NCI-H510A treated with DMSO at 0.1 percent for 48 hours (cell line): Measurements from ENCODE around the gene FAR2.
"Not testable (repeated sequence)": the region's sequence is repeated elsewhere in the genome, so short reads cannot be mapped to it uniquely, and the experiment has no call there.

Experiments used
- DNase-seq: peaks from one replicate; lab custom pipeline; 2025; lab: John Stamatoyannopoulos, UW

The FAR2 gene

DNA sequence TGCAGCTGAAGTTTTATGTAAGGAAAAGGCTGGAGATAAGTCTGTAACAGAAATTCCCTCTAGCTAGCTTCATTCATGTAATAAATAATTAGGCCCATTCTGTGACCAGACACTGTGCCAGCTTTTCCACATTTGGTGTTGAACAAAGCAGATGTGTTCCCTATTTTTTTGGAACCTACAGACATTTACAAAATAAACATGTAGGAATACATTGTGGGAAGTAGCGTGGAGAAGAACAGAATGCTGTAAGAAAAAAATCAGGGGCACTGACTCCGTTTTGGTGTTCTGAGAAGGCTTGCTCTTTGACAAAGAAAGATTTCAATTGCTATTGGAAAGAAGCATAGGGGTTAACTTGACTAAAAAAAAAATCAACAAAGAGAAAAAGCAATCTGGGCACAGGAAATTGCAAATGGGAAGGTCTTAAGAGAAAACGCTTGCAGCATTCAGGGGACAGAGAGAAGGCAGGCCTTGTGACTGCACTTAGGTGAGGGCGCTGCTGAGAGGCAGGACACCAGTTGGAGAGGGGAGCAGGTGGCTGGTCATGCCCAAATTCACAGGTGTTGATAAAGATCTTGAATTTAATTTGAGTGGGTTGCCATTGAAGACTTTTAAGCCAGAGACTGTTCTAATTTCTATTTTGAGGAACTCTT, 4.0 kb downstream of the FAR2 start:
- DNase-seq, result peak; percentile 3

DNA sequence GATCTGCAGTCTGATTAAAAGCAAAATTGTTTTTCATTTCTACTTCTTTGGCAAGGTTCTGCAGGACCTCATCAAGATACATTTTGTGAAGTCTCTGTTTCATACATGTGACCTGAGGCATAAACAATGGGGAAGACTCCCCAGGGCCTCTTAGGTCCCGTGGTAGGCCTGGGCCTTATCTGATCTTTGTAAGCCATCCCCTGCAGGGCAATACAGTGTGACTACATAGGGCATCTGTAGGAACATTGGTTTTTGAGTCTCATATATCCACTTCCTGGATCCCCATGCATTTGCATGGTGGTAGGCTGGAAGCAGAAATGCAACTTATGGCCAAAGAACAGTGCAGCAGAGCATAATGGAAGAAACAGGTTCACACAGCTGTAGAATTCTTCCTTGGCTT, 6.0 kb downstream of the FAR2 start:
- no peak for DNase-seq

- no peak for DNase-seq
Measured at GRCh38 chr12:29157486-29157946, 8.4 kb downstream of the FAR2 start.

DNA sequence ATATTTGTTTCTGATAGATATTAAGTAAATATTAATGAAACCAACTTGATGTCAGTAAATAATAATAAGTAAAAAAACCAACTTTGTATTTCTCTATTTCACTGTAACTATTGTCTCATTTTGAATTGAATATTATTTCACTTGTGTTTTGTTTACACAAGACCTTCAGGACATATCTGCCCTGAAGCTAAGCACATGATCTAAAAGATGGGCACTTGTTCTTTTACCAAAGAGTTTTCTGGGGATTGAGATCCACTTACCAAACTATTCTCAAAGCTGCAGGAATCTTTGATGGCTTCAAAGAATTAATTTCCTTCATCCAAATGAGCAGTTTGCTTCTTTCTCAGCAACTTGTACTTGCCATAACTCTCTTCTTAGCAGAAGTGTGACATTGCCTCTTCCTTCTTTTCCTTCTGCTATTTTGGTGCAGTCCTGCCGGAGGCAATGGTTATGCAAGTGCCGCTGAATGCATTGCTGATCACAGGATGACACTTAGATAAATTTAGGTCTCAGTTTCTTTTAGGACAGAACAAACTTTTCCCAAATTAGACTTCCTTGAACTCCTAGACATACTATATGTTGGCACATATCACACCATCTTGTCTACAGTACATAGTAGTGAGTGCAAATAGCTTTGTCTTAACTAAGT, 9.2 kb downstream of the FAR2 start:
- DNase-seq, result no peak

GRCh38 chr12:29159661-29160060, 10.6 kb downstream of the FAR2 start:
- DNase-seq, result no peak

DNA sequence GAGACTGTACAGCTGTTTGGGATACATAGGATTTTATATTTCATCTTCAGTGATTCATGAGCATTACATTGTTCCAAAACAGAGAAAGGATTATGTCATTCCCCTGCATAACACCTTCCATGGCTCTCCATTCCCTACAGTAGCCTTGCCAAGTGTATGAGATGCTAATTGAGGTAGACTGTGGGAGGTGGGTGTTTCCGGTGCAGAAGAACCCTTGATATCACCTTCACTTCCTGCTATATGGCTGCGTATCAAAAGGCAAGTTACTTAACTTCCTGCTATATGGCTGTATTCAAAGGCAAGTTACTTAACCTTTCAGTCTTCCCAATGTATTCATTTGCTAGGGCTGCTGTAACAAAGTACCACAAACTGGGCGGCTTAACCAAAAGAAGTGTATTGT, 11.2 kb downstream of the FAR2 start:
- no peak for DNase-seq

DNA sequence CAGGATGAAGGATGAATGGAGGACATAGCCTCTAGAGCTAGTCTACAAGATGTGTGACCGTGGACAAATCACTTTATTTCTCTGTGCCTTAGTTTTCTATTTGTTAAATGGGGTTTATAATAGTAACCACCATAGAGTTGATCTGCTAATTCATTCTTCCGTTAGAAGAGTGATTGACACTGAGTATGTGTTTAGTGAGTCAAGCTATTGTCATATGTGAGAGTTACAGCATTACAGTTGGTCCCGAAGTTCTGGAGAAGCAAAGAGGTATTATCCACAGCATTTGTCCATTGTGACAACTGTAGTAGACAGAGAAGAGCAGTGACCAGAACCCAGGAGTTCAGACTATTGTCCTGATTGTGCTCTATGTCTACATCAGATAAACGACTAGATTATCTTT, 14.1 kb downstream of the FAR2 start:
- no peak for DNase-seq

GRCh38 chr12:29164477-29165393, 15.7 kb downstream of the FAR2 start:
- DNase-seq, result no peak

DNA sequence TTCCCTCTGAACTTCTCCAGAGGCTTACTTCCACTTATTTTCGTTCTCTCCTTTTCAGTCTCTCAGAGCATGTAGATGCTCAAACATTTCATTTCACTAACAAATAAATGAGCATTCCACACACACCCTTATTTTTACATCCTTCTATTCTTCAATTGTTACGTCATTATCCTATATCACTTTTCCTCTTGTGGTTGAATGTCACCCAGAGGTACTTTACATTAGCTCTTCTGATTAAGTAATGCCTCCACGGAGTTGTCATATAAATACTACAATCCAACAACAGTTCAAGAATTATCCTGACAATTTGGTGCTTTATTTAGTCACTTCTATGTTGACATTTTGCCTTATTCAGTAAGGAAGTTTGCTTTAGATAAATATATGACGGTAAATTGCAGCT, 18.4 kb downstream of the FAR2 start:
- DNase-seq, result no peak

- DNase-seq, result no peak
Measured at GRCh38 chr12:29167988-29168387, 18.9 kb downstream of the FAR2 start.

- not testable (repeated sequence) for DNase-seq
Measured at GRCh38 chr12:29169978-29170377, 20.9 kb downstream of the FAR2 start.

- not testable (repeated sequence) for DNase-seq
Measured at GRCh38 chr12:29170478-29171084, 21.5 kb downstream of the FAR2 start.

DNA sequence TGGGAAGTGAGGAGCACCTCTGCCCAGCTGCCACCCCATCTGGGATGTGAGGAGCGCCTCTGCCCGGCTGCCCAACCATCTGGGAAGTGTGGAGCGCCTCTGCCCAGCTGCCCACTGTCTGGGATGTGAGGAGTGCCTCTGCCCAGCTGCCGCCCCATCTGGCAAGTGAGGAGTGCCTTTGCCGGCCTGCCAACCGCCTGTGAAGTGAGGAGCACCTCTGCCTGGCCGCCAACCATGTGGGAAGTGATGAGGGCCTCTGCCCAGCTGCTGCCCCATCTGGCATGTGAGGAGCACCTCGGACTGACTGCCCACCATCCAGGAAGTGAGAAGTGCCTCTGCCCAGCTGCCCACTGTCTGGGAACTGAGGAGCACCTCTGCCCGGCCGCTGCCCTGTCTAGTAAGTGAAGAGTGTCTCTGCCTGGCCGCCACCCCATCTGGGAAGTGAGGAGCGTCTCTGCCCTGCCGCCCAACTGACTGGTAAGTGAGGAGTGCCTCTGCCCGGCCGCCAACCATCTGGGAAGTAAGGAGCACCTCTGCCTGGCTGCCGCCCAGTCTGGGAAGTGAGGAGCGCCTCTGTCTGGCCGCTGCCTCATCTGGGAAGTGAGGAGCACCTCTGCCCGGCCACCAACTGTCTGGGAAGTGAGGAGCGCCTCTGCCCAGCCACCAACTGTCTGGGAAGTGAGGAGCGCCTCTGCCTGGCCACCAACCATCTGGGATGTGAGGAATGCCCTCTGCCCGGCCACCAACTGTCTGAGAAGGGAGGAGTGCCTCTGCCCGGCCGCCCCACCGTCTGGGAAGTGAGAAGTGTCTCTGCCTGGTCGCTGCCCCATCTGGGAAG, 22.6 kb downstream of the FAR2 start:
- DNase-seq, result no peak

DNA sequence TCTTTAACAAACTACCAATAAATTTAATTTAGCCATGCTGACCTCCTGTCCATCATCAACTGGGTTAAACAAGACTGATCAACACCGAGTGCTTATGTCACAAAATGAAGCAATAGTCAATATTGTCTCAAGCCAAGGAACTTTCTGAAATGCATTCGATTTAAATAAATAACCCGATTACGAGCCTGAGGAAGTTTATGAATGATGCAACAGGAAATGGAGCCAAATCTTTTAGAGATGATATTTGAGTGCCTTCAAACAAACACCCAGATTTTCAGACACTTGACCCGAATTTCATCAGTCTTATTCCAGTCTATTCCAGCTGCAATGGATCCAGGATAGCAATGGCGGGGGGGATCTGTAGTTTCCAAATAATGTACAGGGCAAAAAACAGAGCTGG, 27.9 kb downstream of the FAR2 start:
- DNase-seq, result no peak

GRCh38 chr12:29182247-29182646, 33.2 kb downstream of the FAR2 start:
- DNase-seq, result not testable (repeated sequence)

GRCh38 chr12:29187756-29188155, 38.7 kb downstream of the FAR2 start:
- no peak for DNase-seq

- DNase-seq, result no peak
Measured at GRCh38 chr12:29191267-29191850, 42.3 kb downstream of the FAR2 start.

DNA sequence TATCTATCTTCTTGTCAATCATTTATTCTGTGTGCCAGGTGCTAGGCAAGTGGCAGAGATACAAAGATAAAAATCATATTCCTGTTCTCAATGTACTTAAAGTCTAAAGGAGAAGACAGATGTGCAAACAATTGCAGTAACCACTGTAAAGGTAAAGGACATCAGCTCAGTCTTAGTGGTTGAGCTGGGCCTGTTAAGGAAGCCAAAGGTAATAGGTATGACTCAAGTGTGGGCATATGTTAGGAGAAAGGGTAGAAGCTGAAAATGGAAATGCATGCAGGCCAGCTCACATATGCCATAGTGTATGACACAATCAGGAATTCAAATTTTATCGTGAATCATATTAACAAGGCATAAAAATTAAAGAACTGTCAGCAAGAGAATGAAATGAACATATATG, 49.8 kb downstream of the FAR2 start:
- no peak for DNase-seq

DNA sequence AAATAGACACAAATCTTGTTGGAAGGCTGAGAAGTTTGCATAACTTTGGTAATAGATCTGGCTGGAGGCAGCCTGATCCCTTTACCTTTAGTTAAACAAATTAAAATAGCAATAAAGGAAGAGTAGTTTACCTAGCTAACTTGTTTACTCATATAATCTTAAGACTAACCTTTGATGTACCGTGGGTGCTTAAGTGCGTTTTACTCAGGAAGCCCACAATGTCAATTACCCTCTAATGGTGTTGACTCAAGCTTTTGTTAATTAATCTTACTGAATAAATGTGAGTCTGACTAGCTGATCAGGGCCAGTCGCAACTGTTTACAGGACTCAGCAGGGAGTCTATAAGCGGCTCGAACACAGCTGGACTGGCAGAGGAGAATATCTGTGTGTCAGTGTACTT, 51.5 kb downstream of the FAR2 start:
- peak; percentile 39 for DNase-seq

GRCh38 chr12:29201296-29201695, 52.2 kb downstream of the FAR2 start:
- DNase-seq, result no peak

DNA sequence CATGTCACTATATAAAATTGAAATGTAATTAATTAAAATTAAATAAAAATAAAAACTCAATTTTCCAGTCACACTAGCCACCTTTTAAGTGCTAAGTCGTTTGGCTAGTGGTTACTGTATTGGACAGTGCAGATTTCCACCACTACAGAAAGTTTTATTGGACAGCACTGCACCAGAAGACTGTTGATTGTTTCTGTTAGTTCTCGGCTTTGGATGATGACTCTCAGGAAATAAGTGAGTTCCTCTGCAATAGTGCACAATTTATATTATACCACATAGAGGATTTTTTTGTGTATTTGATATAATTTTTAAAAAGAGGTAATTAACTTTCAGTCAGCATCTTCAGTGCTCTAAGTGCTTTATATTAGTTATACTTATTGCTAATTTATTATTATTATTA, 52.7 kb downstream of the FAR2 start:
- DNase-seq, result no peak
